Mesenteric fat pad (tissue), 1 donor: ENCODE results near the gene GALNT15. TPM values are rescaled to one million over a fixed set of nuclear protein-coding genes. Genes with fewer than 3 reads are reported as not detected.

Experiments used
- DNase-seq: peaks from one replicate; pipeline ENCODE4 v3.0.0-alpha.2; 2020; ENCODE audit warnings: low spot score
- total RNA-seq: library from RNA; stranded (reverse); fragmentation: NEBNext Ultra II Directional; extraction: Animal tissue kit (Norgen Biotek cat#: 25700); gene quantifications from one replicate; pipeline ENCODE4 v1.2.1, GENCODE V29; 2021
- donor health status: DM: yes; HTN: yes; CAD: no.

Gene GALNT15
- total RNA-seq, 1 donor from 2014 or later, result 275 TPM

- no peak for DNase-seq
Measured at GRCh38 chr3:16221990-16222389, 47.5 kb downstream of the GALNT15 start.

GRCh38 chr3:16222547-16222946 is 48.1 kb downstream of the GALNT15 start:
- no peak for DNase-seq

- DNase-seq, result no peak
Measured at GRCh38 chr3:16224325-16224724, 49.8 kb downstream of the GALNT15 start.

- DNase-seq, result no peak
Measured at GRCh38 chr3:16227566-16227965, 53.1 kb downstream of the GALNT15 start.

- no peak for DNase-seq
Measured at GRCh38 chr3:16229681-16230080, 55.2 kb downstream of the GALNT15 start.

GRCh38 chr3:16231983-16232382 is 57.5 kb downstream of the GALNT15 start:
- DNase-seq, result no peak

GRCh38 chr3:16233806-16234205 is 59.3 kb downstream of the GALNT15 start:
- no peak for DNase-seq

- no peak for DNase-seq
Measured at GRCh38 chr3:16234281-16234680, 59.8 kb downstream of the GALNT15 start.

- DNase-seq, result no peak
Measured at GRCh38 chr3:16236030-16236639, 61.7 kb downstream of the GALNT15 start.

- DNase-seq, result no peak
Measured at GRCh38 chr3:16236856-16237393, 62.4 kb downstream of the GALNT15 start.

GRCh38 chr3:16239086-16239770 is 64.7 kb downstream of the GALNT15 start:
- DNase-seq, result no peak

- no peak for DNase-seq
Measured at GRCh38 chr3:16239780-16240179, 65.3 kb downstream of the GALNT15 start.

- DNase-seq, result no peak
Measured at GRCh38 chr3:16240229-16241023, 65.9 kb downstream of the GALNT15 start.

GRCh38 chr3:16241225-16241624 is 66.7 kb downstream of the GALNT15 start:
- DNase-seq, result no peak

- no peak for DNase-seq
Measured at GRCh38 chr3:16242177-16242576, 67.7 kb downstream of the GALNT15 start.

- DNase-seq, result no peak
Measured at GRCh38 chr3:16243706-16244490, 69.4 kb downstream of the GALNT15 start.

- DNase-seq, result no peak
Measured at GRCh38 chr3:16245609-16246008, 71.1 kb downstream of the GALNT15 start.

- no peak for DNase-seq
Measured at GRCh38 chr3:16247282-16248061, 73.0 kb downstream of the GALNT15 start.

- DNase-seq, result no peak
Measured at GRCh38 chr3:16248556-16248955, 74.1 kb downstream of the GALNT15 start.

GRCh38 chr3:16249336-16249735 is 74.9 kb downstream of the GALNT15 start:
- DNase-seq, result no peak
